Mucosa of descending colon (tissue), 3 donors: Measurements from ENCODE around the gene CXCR6. TPM values are rescaled to one million over a fixed set of nuclear protein-coding genes. Genes with fewer than 3 reads are reported as not detected.

Experiments
- ATAC-seq: fragments of 200-7000 bp; cut with Tn5 transposase; one replicate; pipeline ENCODE4 v1.9.1; 2020; ENCODE audit warnings: mild to moderate bottlenecking, moderate library complexity
- DNase-seq, 3 donors: peaks; one replicate each; pipeline ENCODE4 v3.0.0-alpha.2; 2020
- H3K36me3 ChIP-seq: fragments of 200-600 bp; one replicate; pipeline ENCODE4 v1.8.0; 2021; ENCODE audit warnings: low read depth, mild to moderate bottlenecking
- H3K4me1 ChIP-seq: fragments of 200-600 bp; one replicate; pipeline ENCODE4 v1.8.0; 2021; ENCODE audit warnings: low read depth, mild to moderate bottlenecking
- H3K4me3 ChIP-seq: fragments of 200-600 bp; one replicate; pipeline ENCODE4 v1.8.0; 2021; ENCODE audit warnings: mild to moderate bottlenecking
- H3K9me3 ChIP-seq: fragments of 200-600 bp; one replicate; pipeline ENCODE4 v1.8.0; 2021; ENCODE audit warnings: mild to moderate bottlenecking
- CTCF ChIP-seq: fragments of 200-600 bp; IDR thresholded peaks from one replicate; pipeline ENCODE4 v1.8.0; 2022; ENCODE audit warnings: antibody characterized with exemption, mild to moderate bottlenecking
- intact Hi-C, 2 donors: fragments of 100-400 bp; cut with DNase I in 1 of 2; cut with micrococcal nuclease in 1 of 2; formaldehyde crosslinking; loops; one replicate each; pipeline versions ENCODE4 v1.11.0 to v1.11.1; 2022; cut with DNase I, micrococcal nuclease
- total RNA-seq, 3 donors: library from RNA; stranded (reverse); fragmentation: NEBNext Ultra II Directional in 2 of 3; extraction: Animal tissue kit (Norgen Biotek cat#: 25700) in 2 of 3; gene quantifications; one replicate each; pipeline versions ENCODE4 v1.2.1 to v1.2.4, GENCODE V29; 2021 to 2023
- donor health status: DM: no; HTN: no; CAD: no; lungs with moderate emphysema.
- donor health status: DM: no; HTN: no; CAD: no.
- donor health status: DM: no; HTN: yes; CAD: no.

CXCR6 gene
- total RNA-seq, 3 donors from 2014 or later = 1.5 to 3.6 (median 1.7) TPM

GRCh38 chr3:45965653-45966052 is 22.4 kb downstream of the CXCR6 start:
- TF ChIP-seq CTCF = no peak
- Histone ChIP-seq H3K4me3 (no peak overlapping the region), H3K9me3 (no peaks in the 10 kb centered on the region), H3K36me3 (peaks cover 16% of the 10 kb centered on the region), H3K4me1 (no peaks in the 10 kb centered on the region)
- intact Hi-C loops = no loop called here
- DNase-seq (no peak), ATAC-seq (peak; percentile 49)

- H3K4me3 ChIP-seq = no peak overlapping the region
- intact Hi-C loops = no loop called here
- TF ChIP-seq CTCF = no peak
- ATAC-seq (no peak), DNase-seq (no peak)
- H3K4me1 ChIP-seq = no peaks in the 10 kb centered on the region
- H3K36me3 ChIP-seq = peaks cover 16% of the 10 kb centered on the region
- H3K9me3 ChIP-seq = no peaks in the 10 kb centered on the region
Observed at GRCh38 chr3:45966371-45966791, 23.1 kb downstream of the CXCR6 start.

- no peak for TF ChIP-seq CTCF
- Histone ChIP-seq H3K4me3 (no peak overlapping the region), H3K36me3 (peaks cover 13% of the 10 kb centered on the region), H3K9me3 (no peaks in the 10 kb centered on the region), H3K4me1 (no peaks in the 10 kb centered on the region)
- no peak for ATAC-seq
- intact Hi-C loops = no loop called here
- DNase-seq = no peak
Observed at GRCh38 chr3:45966950-45967640, 23.8 kb downstream of the CXCR6 start.

GRCh38 chr3:45967724-45968123 is 24.5 kb downstream of the CXCR6 start:
- Histone ChIP-seq H3K4me1 (no peaks in the 10 kb centered on the region), H3K4me3 (no peak overlapping the region), H3K36me3 (peaks cover 13% of the 10 kb centered on the region), H3K9me3 (no peaks in the 10 kb centered on the region)
- ATAC-seq (no peak), DNase-seq (no peak)
- TF ChIP-seq CTCF = no peak
- intact Hi-C loops = no loop called here

- no peak for DNase-seq
- no peak overlapping the region for H3K4me3 ChIP-seq
- no peak for TF ChIP-seq CTCF
- peaks cover 3% of the 10 kb centered on the region for H3K4me1 ChIP-seq
- H3K36me3 ChIP-seq = peaks cover 13% of the 10 kb centered on the region
- intact Hi-C loops = no loop called here
- no peak for ATAC-seq
- H3K9me3 ChIP-seq = no peaks in the 10 kb centered on the region
Observed at GRCh38 chr3:45968149-45968548, 24.9 kb downstream of the CXCR6 start.
